ENCODE results near the gene TLCD4.

- TF ChIP-seq CTCF (IDR thresholded peaks at IDR 0.05), result no peak
- no peak for TF ChIP-seq POLR2A (IDR thresholded peaks at IDR 0.05)
Measured at GRCh38 chr1:95133687-95134086, 16.5 kb downstream of the TLCD4 start.
